ENCODE results near the gene GRK5. TPM values are rescaled to one million over a fixed set of nuclear protein-coding genes. Genes with fewer than 3 reads are reported as not detected.

The GRK5 gene
- total RNA-seq, 2 donors from 2014 or later, result 3.4 to 4.9 TPM

GRCh38 chr10:119343011-119343601 is 135.7 kb downstream of the GRK5 start:
- Histone ChIP-seq H3K4me1 (no peaks in the 10 kb centered on the region), H3K27ac (no peak overlapping the region), H3K4me3 (no peak overlapping the region)

GRCh38 chr10:119344381-119344780 is 137.0 kb downstream of the GRK5 start:
- Histone ChIP-seq H3K9me3 (no peaks in the 10 kb centered on the region), H3K27me3 (no peaks in the 10 kb centered on the region), H3K36me3 (replicated peaks in 1 of 2; ENCODE audit: insufficient read depth in 1 of 2, low read depth in 2 of 2) (no peaks in the 10 kb centered on the region), H3K27ac (no peak overlapping the region), H3K4me1 (peaks cover 2% of the 10 kb centered on the region), H3K4me3 (no peak overlapping the region)
- intact Hi-C loops (cut with DNase I), result no loop called here
- DNase-seq (no peak), ATAC-seq (no peak)
- WGBS, 2 donors, result 89 to 96% methylated on average over 12 of the region's 12 CpGs
- TF ChIP-seq CTCF (IDR thresholded peaks at IDR 0.05) (no peak), POLR2A (IDR thresholded peaks at IDR 0.05) (no peak)

More at GRCh38 chr10:119343011-119343601, 135.7 kb downstream of the GRK5 start:
- DNase-seq (no peak), ATAC-seq (no peak)
- TF ChIP-seq CTCF (IDR thresholded peaks at IDR 0.05) (no peak), POLR2A (IDR thresholded peaks at IDR 0.05) (no peak)
- Histone ChIP-seq H3K9me3 (no peaks in the 10 kb centered on the region), H3K27me3 (no peaks in the 10 kb centered on the region), H3K36me3 (replicated peaks in 1 of 2; ENCODE audit: insufficient read depth in 1 of 2, low read depth in 2 of 2) (no peaks in the 10 kb centered on the region)
- intact Hi-C loops (cut with DNase I), result no loop called here
- WGBS, 2 donors, result 92 to 96% methylated on average over 8 to 9 of the region's 9 CpGs

GRCh38 chr10:119346095-119346832 is 138.9 kb downstream of the GRK5 start:
- TF ChIP-seq CTCF (IDR thresholded peaks at IDR 0.05) (no peak), POLR2A (IDR thresholded peaks at IDR 0.05) (no peak)
- H3K4me1 ChIP-seq, result peaks cover 17% of the 10 kb centered on the region
- no peak for DNase-seq
- ATAC-seq, result no peak
- H3K36me3 ChIP-seq (replicated peaks in 1 of 2; ENCODE audit: insufficient read depth in 1 of 2, low read depth in 2 of 2), result no peaks in the 10 kb centered on the region
- no peaks in the 10 kb centered on the region for H3K9me3 ChIP-seq
- H3K27ac ChIP-seq, result no peak overlapping the region
- no peak overlapping the region for H3K4me3 ChIP-seq
- WGBS, 2 donors, result 82 to 96% methylated on average over 11 to 16 of the region's 16 CpGs
- intact Hi-C loops (cut with DNase I), result no loop called here
- no peaks in the 10 kb centered on the region for H3K27me3 ChIP-seq

- peaks cover 17% of the 10 kb centered on the region for H3K4me1 ChIP-seq
- intact Hi-C loops (cut with DNase I), result no loop called here
- no peak for DNase-seq
- no peaks in the 10 kb centered on the region for H3K9me3 ChIP-seq
- ATAC-seq, result no peak
- no peaks in the 10 kb centered on the region for H3K36me3 ChIP-seq (replicated peaks in 1 of 2; ENCODE audit: insufficient read depth in 1 of 2, low read depth in 2 of 2)
- TF ChIP-seq CTCF (IDR thresholded peaks at IDR 0.05), result no peak
- WGBS, 2 donors, result 92 to 95% methylated on average over 12 to 17 of the region's 17 CpGs
- no peaks in the 10 kb centered on the region for H3K27me3 ChIP-seq
- H3K4me3 ChIP-seq, result no peak overlapping the region
- H3K27ac ChIP-seq, result no peak overlapping the region
These were observed 140.0 kb downstream of the GRK5 start for GRCh38 chr10:119347181-119347974.
